ENCODE results near the gene NCKIPSD.

Gene NCKIPSD

GRCh38 chr3:48648188-48648850, 37.4 kb downstream of the NCKIPSD start:
- DNase-seq (ENCODE audit: low read depth in 2 of 2) = no peak

DNA sequence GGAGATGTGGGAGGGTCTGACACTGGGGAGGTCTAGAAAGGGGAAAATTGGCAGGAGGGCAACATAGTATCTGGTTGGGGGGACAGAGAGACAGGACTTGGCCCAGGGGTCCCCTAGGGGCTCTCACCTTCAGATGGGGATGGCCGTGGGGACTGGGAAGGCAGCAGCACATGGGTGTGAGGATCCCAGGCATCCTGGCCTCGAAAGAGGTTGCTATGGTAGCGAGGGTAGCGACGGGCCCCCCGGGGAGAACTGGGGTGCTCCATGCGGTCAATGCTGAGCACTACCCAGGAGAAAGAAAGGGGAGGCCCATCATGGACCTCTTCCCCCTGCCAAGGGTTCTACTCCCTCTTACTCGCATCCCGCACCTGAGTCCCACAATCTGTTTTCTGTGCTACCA, 38.0 kb downstream of the NCKIPSD start:
- no peak for DNase-seq (ENCODE audit: low read depth in 2 of 2)

GRCh38 chr3:48644898-48645760, 40.6 kb downstream of the NCKIPSD start:
- DNase-seq (ENCODE audit: low read depth in 2 of 2) = no peak

- no peak for DNase-seq (ENCODE audit: low read depth in 2 of 2)
Measured at GRCh38 chr3:48642605-48643004, 43.1 kb downstream of the NCKIPSD start.

DNA sequence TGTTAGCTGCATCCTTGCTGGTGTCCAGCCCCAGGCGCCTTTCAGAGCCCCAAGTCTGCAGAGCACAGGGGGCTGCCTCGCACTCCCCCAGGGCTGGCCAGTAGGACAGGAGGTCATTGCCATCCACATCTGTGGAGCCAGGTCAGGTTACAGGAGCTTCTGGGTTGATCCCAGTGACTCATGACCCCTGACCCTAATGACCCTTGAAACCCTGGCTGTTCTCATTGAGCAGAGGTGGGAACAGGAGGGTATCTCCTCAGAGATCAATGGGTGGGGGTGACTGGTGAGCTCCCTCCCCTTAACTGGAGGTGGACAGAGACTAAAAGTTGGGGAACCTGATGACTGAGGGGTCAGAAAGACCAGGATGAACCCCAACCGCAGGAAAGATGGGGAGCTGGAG, 44.3 kb downstream of the NCKIPSD start:
- DNase-seq (ENCODE audit: low read depth in 2 of 2) = no peak

GRCh38 chr3:48639944-48640606, 45.6 kb downstream of the NCKIPSD start:
- no peak for DNase-seq (ENCODE audit: low read depth in 2 of 2)

GRCh38 chr3:48637305-48637704, 48.4 kb downstream of the NCKIPSD start:
- DNase-seq (ENCODE audit: low read depth in 2 of 2) = no peak

GRCh38 chr3:48636149-48636655, 49.5 kb downstream of the NCKIPSD start:
- no peak for DNase-seq (ENCODE audit: low read depth in 2 of 2)

- peak; percentile 78 to 87 for DNase-seq (ENCODE audit: low read depth in 2 of 2)
Measured at GRCh38 chr3:48635222-48636021, 50.3 kb downstream of the NCKIPSD start, which contains the start of gene SLC26A6. Gene SLC26A6, minus strand, starts transcription at chr3:48635461. Its CDS starts 68 bp downstream, at chr3:48635393.

GRCh38 chr3:48634661-48635221, 51.0 kb downstream of the NCKIPSD start:
- DNase-seq (ENCODE audit: low read depth in 2 of 2) = peak; percentile 30 to 46

- DNase-seq (ENCODE audit: low read depth in 2 of 2) = no peak
Measured at GRCh38 chr3:48633743-48634142, 52.0 kb downstream of the NCKIPSD start.

DNA sequence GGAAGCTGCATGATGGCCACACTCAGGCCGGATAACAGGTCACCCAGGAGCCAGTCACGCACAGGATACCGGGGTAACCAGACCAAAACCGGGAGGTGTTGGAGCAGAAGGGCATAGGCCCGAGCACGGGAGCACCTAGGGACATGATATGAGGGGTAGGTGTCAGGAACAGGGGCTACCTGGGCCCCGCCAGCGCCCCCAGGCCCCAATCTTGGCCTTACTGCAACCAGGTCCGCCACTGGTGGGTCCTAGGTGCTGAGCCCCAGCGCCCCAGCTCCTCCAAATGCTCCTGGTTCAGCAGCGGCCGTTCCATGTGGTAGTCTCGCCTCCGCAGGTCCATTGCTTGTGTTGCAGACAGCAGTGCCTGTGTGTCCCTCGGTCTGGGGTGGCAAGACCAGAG, 52.5 kb downstream of the NCKIPSD start:
- no peak for DNase-seq (ENCODE audit: low read depth in 2 of 2)

GRCh38 chr3:48631516-48632448, 53.9 kb downstream of the NCKIPSD start:
- no peak for DNase-seq (ENCODE audit: low read depth in 2 of 2)

- DNase-seq (ENCODE audit: low read depth in 2 of 2) = no peak
Measured at GRCh38 chr3:48630833-48631232, 54.9 kb downstream of the NCKIPSD start.

- DNase-seq (ENCODE audit: low read depth in 2 of 2) = no peak
Measured at GRCh38 chr3:48630407-48630806, 55.3 kb downstream of the NCKIPSD start.

DNA sequence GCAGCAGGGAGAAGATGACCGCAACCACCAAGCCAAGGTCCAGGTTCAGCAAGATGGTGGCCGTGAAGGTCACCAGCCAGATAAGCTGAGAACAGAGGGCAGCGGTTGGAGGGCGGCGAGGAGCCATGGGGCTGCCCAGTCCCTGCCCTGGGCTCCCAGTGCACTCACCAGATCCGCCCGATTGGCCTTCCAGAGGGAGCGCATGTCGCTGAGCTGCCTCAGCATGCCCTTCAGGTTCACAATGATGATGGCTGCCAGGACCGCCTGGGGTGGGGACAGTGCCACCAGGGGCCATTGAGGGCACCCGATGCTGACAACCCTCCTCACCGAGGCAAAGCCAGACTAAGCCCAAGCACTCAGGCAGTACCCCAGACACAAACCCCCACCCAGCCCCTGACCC, 55.8 kb downstream of the NCKIPSD start:
- no peak for DNase-seq (ENCODE audit: low read depth in 2 of 2)

DNA sequence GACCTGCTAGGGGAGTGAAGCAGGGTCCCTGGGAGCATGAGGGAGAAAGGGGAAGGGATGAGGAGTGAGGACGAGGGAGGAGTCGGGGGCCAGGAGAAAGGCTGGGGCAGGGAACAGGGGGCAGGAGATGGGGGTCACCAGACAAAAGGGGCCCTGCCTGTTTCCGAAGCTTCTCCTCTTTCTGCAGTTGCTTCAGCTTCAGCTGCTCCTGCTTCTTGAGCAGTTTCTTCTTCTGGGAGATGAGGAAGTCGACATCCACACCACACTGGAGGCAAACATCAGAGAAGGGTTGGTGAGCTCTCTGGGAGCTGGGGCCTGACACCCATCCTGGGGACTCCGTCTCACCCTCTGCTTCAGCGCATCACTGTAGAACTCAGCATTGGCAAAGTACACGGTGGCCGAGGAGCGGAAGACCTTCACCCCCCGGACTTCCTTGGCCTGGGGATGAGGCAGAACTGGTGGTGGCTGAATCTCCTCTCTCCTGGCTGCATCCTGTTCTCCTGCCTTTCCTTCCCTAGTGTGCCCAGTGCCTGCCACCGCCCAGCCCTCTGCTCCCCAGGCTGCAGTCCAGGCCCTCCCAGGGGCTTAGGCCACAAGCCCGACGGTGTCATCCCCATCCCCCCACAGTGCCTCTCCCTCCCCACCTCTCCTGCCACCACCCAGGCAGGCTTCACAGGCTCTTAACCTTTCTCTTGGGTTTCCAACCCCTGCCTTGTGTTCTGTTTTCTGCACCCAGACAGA, 57.3 kb downstream of the NCKIPSD start:
- no peak for DNase-seq (ENCODE audit: low read depth in 2 of 2)

- DNase-seq (ENCODE audit: low read depth in 2 of 2) = no peak
Measured at GRCh38 chr3:48625600-48625999, 60.1 kb downstream of the NCKIPSD start.

DNA sequence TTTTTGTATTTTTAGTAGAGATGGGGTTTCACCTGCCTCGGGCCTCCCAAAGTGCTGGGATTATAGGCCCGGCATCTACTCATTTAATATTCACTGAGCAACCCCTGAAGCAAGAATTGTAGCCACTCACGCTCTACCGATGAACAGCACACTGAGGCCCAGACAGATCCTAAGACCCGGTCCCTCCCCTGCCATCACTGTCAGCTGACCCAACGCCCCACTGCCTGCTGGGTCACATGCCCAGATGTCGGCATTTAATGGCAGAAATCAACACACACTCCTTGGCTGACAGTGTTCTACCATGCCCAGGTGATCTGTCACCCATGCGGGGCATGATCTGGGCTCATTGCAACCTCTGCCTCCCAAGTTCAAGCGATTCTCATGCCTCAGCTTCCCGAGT, 60.9 kb downstream of the NCKIPSD start:
- no peak for DNase-seq (ENCODE audit: low read depth in 2 of 2)

Measured in activated CD8-positive, alpha-beta memory T cell treated with anti-CD3 and anti-CD28 coated beads for 4 hours (primary cell).